Skin epidermis (tissue), 12 donors: ENCODE measurements around the gene FPR2.

Experiments used
- H3K27ac ChIP-seq, 21 experiments: fragments of 200-600 bp; sonication (generic) in 11 of 21; one replicate each; pipeline ENCODE4 v1.5.0; 2020; ENCODE audit warnings: mild to moderate bottlenecking in 3 of 21, inconsistent platforms in 2 of 21, moderate library complexity in 2 of 21
- H3K4me3 ChIP-seq, 7 experiments: fragments of 200-600 bp; sonication (generic) in 2 of 7; one replicate each; pipeline ENCODE4 v1.5.0; 2020; ENCODE audit warnings: inconsistent platforms in 2 of 7, mild to moderate bottlenecking in 2 of 7, moderate library complexity in 1 of 7

Gene FPR2

GRCh38 chr19:51779181-51779580 lies 18.2 kb downstream of the FPR2 start:
- Histone ChIP-seq H3K27ac (no peak overlapping the region), H3K4me3 (no peak overlapping the region)

- Histone ChIP-seq H3K4me3 (no peak overlapping the region), H3K27ac (no peak overlapping the region)
Measured at GRCh38 chr19:51779703-51780102, 18.7 kb downstream of the FPR2 start.

GRCh38 chr19:51780270-51780669 lies 19.3 kb downstream of the FPR2 start:
- Histone ChIP-seq H3K27ac (no peak overlapping the region), H3K4me3 (no peak overlapping the region)

GRCh38 chr19:51781999-51782398 lies 21.0 kb downstream of the FPR2 start:
- Histone ChIP-seq H3K27ac (no peak overlapping the region), H3K4me3 (no peak overlapping the region)

- Histone ChIP-seq H3K4me3 (no peak overlapping the region), H3K27ac (peak overlapping the region in 2 of 21 experiments; percentile 60 to 78)
Measured at GRCh38 chr19:51783372-51783771, 22.4 kb downstream of the FPR2 start.

GRCh38 chr19:51784109-51784785 lies 23.3 kb downstream of the FPR2 start:
- H3K4me3 ChIP-seq = no peak overlapping the region
- H3K27ac ChIP-seq = peak overlapping the region in 10 of 21 experiments; percentile 13 to 78 (median 43)

- H3K27ac ChIP-seq = peak overlapping the region in 14 of 21 experiments; percentile 6 to 78 (median 56)
- no peak overlapping the region for H3K4me3 ChIP-seq
Measured at GRCh38 chr19:51784922-51785690, 24.1 kb downstream of the FPR2 start.

GRCh38 chr19:51786646-51787494 lies 25.9 kb downstream of the FPR2 start:
- Histone ChIP-seq H3K4me3 (no peak overlapping the region), H3K27ac (peak overlapping the region in 10 of 21 experiments; percentile 8 to 75 (median 39))

GRCh38 chr19:51788029-51788428 lies 27.0 kb downstream of the FPR2 start:
- Histone ChIP-seq H3K4me3 (no peak overlapping the region), H3K27ac (peak overlapping the region in 2 of 21 experiments; percentile 36 to 67)

- Histone ChIP-seq H3K4me3 (no peak overlapping the region), H3K27ac (peak overlapping the region in 10 of 21 experiments; percentile 4 to 75 (median 47))
Measured at GRCh38 chr19:51789061-51789795, 28.2 kb downstream of the FPR2 start.

GRCh38 chr19:51792932-51793331 lies 32.0 kb downstream of the FPR2 start:
- Histone ChIP-seq H3K4me3 (no peak overlapping the region), H3K27ac (no peak overlapping the region)

GRCh38 chr19:51793994-51794393 lies 33.0 kb downstream of the FPR2 start:
- Histone ChIP-seq H3K27ac (peak overlapping the region in 1 of 21 experiments; percentile 33), H3K4me3 (no peak overlapping the region)

GRCh38 chr19:51794885-51795490 lies 34.0 kb downstream of the FPR2 start, which contains the start of gene FPR3:
TSS of gene FPR3 (plus strand) at chr19:51795157. CDS start at chr19:51823749, 28,592 bp downstream.
- Histone ChIP-seq H3K27ac (peak within 1 kb of the TSS in 9 of 21 experiments; percentile 25 to 82 (median 39)), H3K4me3 (peak within 1 kb of the TSS in 2 of 7 experiments; percentile 16 to 20)

- Histone ChIP-seq H3K4me3 (peak overlapping the region in 5 of 7 experiments; percentile 3 to 20 (median 14)), H3K27ac (peak overlapping the region in 14 of 21 experiments; percentile 3 to 83 (median 46))
Measured at GRCh38 chr19:51796195-51796679, 35.3 kb downstream of the FPR2 start.

GRCh38 chr19:51797480-51797879 lies 36.5 kb downstream of the FPR2 start:
- Histone ChIP-seq H3K4me3 (no peak overlapping the region), H3K27ac (peak overlapping the region in 13 of 21 experiments; percentile 3 to 83 (median 50))

GRCh38 chr19:51798062-51798461 lies 37.1 kb downstream of the FPR2 start:
- Histone ChIP-seq H3K4me3 (no peak overlapping the region), H3K27ac (peak overlapping the region in 17 of 21 experiments; percentile 5 to 83 (median 75))

GRCh38 chr19:51799034-51799773 lies 38.2 kb downstream of the FPR2 start:
- Histone ChIP-seq H3K27ac (peak overlapping the region in 20 of 21 experiments; percentile 16 to 83 (median 74)), H3K4me3 (peak overlapping the region in 1 of 7 experiments; percentile 13)
